Measurements from ENCODE around the gene RACGAP1.

Gene RACGAP1

DNA sequence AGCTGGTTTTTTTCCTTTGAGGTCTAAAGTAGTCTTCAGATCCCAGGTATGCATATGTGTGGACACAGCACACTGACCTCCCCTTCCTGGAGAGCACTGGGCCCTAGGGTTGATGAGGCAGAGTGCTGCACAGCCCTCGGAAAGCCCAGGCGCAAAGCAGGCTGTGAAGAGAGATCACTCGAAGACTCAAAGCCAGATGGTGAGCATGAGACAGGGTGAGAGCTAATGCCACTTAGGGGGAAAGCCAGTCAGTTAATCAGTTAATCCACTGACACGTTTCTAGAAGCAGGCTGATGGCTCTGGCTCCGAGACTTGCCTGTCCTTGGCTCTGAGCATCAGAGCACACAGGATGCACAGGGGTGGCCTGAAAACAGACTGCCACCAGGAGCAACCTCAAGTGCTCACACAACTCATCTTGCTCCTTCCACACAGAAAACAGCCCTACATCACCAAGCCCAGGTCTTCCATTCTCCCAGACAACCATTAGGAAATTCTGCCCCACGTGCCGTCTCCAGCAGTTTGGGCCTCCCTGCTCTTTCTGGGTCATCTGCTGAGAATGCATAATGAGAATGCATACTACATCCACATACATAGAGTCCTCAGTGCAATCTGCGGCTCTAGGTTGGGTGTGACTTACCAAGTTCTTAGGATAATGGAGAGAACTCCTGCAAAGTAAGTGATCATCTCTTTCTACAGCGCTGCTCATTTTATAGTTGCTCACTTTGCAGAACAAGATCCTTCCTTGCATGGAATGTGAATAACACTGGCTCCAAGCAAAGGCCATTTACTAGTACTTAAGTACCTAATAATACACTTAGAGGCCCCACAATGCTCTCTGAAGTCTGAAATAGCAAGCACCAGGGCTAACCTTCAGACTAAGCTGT is 40.6 kb downstream of the RACGAP1 start:
- DNase-seq: no peak

- no peak for DNase-seq
Observed at GRCh38 chr12:49983892-49984291, 41.4 kb downstream of the RACGAP1 start.

DNA sequence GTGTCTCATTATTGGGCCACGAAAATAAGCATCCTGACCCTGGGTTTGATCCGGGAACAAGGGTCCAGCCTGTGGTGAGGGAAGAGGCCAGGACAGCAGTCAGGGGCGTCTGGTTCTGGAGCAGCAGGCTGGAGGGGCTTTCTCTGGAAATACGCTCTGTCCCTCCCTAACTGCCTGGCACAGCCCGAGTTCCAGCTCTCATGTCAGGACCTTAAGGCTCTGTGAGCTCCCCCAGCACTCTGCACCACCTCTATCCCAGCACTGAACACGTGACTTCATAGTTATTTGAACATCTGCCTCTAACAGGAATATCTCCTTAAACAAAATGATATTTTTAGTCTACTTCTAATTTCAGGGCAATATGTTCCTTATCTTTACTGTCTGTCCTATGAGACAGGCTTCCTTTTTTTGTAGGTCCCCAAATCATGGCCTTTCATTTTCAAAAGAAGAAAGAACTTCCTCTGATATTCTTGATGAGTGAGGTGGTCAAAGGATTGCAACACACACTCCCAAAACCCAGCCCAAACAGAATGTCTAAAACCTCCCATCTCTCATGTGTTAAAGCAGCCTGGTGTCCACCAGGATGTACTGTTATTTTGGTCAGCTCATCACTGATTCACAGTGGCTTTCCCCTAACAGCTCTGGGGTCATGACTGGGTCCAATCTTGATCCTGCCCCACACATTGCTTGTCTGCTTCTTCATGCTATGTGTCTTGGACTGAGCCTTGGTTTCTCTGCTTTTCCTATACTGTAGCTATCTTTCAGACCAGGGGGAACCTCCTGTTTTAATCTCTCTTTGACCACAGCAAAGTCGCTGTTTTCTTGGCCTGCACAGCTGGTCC is 42.8 kb downstream of the RACGAP1 start:
- no peak for DNase-seq

GRCh38 chr12:49980501-49981349 is 44.6 kb downstream of the RACGAP1 start:
- DNase-seq: no peak

GRCh38 chr12:49979791-49980190 is 45.5 kb downstream of the RACGAP1 start:
- DNase-seq: no peak

GRCh38 chr12:49979016-49979586 is 46.2 kb downstream of the RACGAP1 start:
- DNase-seq: no peak

DNA sequence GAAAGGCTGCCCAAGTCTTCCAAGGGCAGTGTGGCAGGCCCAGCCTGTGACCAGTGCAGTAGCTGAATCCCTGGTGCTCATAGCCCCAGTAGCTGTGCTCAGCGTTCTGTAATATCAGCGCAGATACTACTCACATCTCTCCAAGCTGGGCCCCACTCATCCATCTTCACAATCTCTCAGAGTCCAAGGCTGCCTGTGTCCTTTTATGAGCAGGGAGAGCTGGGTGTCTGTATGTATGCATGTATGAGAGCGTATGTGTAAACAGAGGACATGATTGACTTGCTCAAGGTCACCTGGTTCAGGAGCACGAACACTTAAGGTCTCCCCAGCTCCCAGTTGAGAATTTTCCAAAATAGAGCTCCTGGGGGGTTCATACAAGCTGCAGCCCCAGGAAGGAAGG is 47.2 kb downstream of the RACGAP1 start:
- DNase-seq: no peak

- no peak for DNase-seq
Observed at GRCh38 chr12:49976557-49976956, 48.7 kb downstream of the RACGAP1 start.

DNA sequence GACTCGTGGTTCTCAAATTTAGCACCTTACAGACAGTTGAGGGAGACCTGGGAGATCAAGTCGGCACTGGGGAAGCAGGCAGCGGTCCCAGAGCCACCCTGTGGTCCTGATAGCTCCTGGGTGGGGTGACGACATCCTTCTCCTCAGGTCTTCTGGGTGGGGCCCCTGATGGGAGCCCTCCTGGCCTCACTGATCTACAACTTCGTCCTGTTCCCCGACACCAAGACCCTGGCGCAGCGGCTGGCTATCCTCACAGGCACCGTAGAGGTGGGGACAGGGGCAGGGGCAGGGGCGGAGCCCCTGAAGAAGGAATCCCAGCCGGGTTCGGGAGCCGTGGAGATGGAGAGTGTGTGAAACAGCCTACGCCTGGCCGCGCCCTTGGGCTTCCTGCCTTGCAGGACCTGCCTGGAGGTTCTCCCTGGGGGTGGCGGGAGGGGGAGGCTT is 50.0 kb downstream of the RACGAP1 start:
- no peak for DNase-seq

DNA sequence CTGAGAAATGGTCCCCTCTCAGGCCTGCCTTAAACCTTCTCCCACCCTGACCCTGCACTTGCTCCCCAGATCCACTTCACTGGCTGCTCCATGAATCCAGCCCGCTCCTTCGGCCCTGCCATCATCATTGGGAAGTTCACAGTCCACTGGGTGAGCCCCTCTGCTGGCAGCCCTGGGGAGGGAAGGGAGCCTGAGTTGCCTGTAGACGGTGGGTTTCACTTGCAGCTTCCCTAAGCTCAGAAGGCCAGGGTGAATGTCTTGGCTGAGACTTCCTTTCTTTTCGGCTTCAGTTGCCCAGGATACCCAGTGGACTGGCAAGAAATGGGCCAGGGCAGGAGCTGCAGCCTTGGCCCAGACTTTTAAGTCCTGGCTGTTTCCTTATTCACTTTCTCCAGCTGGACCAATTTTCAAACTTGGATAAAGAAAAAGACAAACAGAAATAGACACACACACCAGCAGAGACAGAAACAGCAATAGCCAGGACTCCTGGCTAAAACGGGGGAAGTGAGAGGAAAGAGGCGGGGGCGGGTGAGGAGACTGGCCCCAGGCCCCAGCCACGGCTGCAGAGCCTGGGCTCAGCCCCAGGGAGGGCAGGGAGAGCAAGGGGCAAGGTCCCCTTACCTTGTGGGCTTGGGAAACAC is 50.5 kb downstream of the RACGAP1 start:
- DNase-seq: no peak

GRCh38 chr12:49974231-49974675 is 51.0 kb downstream of the RACGAP1 start:
- no peak for DNase-seq

GRCh38 chr12:49973361-49973830 is 51.9 kb downstream of the RACGAP1 start:
- DNase-seq: no peak

DNA sequence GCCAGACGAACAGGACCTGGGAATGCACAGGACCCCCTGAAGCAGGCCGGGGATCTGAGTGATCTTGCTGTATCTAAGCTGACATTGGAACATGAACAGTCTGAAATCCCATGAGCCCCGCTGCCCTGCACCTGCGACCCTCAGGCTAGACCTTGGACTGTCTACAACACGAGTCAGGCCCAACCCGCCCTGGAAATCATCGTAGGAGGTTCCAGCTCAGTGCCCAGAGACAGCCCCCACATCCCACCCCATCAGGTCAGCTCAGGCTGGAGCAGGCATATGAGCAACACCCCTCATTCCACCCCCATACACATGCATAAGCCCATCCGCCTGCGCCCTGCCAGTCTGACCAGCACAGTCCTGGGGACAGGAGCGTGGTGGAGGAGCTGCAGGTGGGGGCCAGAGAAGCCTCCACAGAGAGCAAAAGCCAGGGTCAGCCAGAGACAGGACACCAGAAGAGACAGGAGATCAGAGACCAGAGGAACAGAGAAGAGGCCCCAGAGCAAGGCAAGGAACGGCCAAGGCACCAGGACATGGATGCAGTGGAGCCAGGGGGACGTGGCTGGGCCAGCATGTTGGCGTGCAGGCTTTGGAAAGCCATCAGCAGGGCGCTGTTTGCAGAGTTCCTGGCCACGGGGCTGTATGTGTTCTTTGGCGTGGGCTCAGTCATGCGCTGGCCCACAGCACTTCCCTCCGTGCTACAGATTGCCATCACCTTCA is 52.5 kb downstream of the RACGAP1 start, which contains the start of gene AQP6:
TSS of gene AQP6 (plus strand) at position 307 of the 720 bp plus-strand sequence. CDS start at position 534, 227 bp downstream.
- DNase-seq: no peak

- DNase-seq: no peak
Observed at GRCh38 chr12:49972129-49972528, 53.2 kb downstream of the RACGAP1 start.

GRCh38 chr12:49971141-49971540 is 54.2 kb downstream of the RACGAP1 start:
- no peak for DNase-seq

GRCh38 chr12:49970658-49971057 is 54.6 kb downstream of the RACGAP1 start:
- no peak for DNase-seq

- no peak for DNase-seq
Observed at GRCh38 chr12:49969651-49970429, 55.5 kb downstream of the RACGAP1 start.

- DNase-seq: no peak
Observed at GRCh38 chr12:49969027-49969426, 56.3 kb downstream of the RACGAP1 start.

DNA sequence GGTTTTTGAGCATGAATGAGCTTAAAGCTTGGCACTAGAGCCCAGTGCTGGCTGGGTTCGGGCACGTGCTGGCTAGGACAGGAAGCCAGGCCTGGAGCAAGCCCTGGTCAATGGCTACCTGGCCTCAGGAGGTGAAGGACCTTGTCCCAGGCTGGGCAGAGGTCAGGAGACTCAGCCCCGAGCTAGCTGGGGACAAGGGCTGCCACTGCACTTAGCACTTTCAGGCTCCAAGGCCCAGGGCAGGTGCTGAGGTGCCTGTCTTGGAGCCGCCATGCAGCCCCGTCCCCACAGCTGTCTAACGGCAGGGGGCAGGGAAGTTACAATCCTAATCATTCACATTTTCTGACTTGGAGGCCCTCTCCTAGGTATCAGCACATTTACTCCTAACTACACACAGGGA is 56.8 kb downstream of the RACGAP1 start:
- DNase-seq: no peak

- no peak for DNase-seq
Observed at GRCh38 chr12:49967777-49968250, 57.5 kb downstream of the RACGAP1 start.
